Measurements from ENCODE around the gene ATXN10.
"Not testable (repeated sequence)": the region's sequence is repeated elsewhere in the genome, so short reads cannot be mapped to it uniquely, and the experiment has no call there.

Gene ATXN10

DNA sequence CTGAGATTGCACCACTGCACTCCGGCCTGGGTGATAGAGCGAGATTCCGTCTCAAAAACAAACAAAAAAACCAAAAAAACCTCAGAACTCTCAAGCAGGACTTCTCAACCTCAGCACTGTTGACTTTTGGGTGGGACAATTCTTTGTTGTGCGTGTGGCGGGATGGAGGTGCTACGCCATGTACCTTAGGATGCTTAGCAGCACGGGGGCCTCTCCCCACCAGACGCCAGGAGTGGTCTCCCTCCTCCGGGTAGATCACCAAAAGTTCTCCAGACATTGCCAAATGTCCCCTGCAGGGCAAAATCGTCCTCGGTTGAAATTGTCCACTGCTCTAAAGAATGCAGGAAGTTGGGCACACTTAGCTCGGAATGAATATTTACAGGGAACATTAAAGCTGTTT lies 26.9 kb upstream of the ATXN10 start:
- DNase-seq (ENCODE audit: low read depth in 2 of 2) = no peak

GRCh38 chr22:45645150-45645525 lies 26.5 kb upstream of the ATXN10 start:
- no peak for DNase-seq (ENCODE audit: low read depth in 2 of 2)

- DNase-seq (ENCODE audit: low read depth in 2 of 2) = peak; percentile 68 to 84
Observed at GRCh38 chr22:45645526-45646414, 25.9 kb upstream of the ATXN10 start.

- DNase-seq (ENCODE audit: low read depth in 2 of 2) = no peak
Observed at GRCh38 chr22:45647532-45648225, 24.0 kb upstream of the ATXN10 start.

DNA sequence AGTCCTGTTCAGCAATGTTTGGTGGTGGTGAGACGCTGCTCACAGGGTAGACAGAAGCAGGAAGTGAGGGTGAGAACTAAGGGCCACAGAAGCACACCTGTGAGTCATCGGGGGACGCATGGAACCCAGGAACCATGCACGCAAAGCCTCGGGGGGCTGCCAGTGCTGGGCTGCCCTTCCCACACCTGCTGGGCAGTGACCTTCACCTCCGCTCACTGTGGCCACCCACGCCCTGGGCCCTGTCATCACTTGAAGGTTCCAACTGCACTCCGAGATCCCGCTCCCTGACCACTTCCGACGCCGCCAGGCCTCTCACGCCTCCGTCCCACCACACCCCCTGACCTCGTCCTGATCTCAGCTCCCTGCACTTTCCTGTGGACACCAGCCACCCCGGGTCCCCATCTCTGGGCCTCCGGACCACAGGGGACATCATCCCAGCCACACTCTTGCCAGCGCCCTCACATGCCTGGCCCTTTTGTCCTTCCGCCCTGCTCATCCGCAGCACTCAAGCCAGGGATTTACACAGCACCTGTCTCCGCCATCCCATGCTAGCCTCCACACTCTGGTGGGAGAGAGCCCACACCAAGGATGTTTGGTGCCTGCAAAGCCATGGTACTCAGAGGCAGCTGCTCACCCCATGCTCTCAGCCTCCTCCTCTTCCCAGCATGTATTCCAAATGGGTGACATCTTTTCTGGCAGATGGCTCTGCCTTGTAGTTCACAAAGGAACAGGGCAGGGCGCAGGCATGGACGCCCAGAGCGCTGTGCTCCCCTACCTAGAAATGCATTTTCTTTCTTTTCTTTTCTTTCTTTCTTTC lies 23.1 kb upstream of the ATXN10 start:
- no peak for DNase-seq (ENCODE audit: low read depth in 2 of 2)

DNA sequence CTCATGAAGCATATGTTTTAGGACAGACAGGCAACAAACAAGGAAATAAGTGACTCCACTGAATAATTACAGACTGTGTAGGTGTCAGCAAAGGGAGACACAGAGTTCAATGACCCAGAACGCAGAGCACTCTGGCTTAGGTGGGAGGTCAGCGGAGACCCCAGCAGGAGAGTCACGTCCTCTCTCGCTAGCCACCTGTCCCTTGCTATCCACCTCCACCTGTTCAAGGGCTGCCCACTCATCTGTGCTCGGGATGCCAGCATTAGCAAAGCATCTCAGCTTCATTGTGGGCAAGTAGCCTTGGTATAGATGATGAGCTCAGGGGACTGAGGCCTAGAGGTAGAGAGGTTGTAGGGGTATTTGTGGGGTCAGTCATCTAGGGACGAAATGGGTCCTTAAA lies 21.8 kb upstream of the ATXN10 start:
- no peak for DNase-seq (ENCODE audit: low read depth in 2 of 2)

- no peak for DNase-seq (ENCODE audit: low read depth in 2 of 2)
Observed at GRCh38 chr22:45650721-45651120, 20.9 kb upstream of the ATXN10 start.

GRCh38 chr22:45651931-45652528 lies 19.6 kb upstream of the ATXN10 start:
- DNase-seq (ENCODE audit: low read depth in 2 of 2) = no peak

DNA sequence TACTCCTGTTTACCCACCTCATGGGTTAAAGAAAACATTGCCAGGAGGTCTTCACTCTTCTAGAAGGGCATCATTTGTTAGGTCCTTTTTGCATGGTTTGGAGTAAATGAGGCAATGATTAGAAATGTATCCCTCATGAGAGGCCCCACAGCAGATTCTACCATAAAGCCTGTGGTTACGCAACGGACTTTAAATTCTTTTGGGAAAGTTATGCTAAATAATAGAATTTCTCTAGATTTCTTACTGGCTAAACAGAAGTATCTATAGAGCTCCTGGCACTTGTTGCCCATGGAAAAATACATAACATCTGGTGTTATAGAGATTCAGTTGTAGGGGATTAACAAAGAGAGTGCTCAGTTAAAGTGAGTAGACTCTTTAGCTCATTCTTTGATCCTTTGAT lies 15.1 kb upstream of the ATXN10 start:
- no peak for DNase-seq (ENCODE audit: low read depth in 2 of 2)

DNA sequence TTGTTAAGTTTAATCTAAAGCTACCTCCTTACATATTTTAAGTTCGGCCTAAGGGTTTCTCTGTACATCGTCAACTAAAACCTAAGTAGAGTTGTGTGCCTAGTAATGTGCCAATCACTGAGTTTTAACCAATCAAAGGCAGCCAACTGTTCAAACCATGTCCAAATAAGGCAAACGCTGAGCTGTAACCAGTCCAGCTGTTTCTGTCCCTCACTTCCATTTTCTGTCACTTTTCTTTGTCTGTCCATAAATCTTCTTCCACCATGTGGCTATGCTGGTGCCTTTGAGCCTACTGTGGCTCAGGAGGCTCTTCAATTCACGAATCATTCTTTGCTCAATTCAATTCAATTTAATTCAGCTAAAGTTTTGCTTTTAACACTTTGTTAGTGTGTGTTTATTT lies 13.9 kb upstream of the ATXN10 start:
- DNase-seq (ENCODE audit: low read depth in 2 of 2) = no peak

GRCh38 chr22:45664136-45664646 lies 7.4 kb upstream of the ATXN10 start:
- DNase-seq (ENCODE audit: low read depth in 2 of 2) = no peak

DNA sequence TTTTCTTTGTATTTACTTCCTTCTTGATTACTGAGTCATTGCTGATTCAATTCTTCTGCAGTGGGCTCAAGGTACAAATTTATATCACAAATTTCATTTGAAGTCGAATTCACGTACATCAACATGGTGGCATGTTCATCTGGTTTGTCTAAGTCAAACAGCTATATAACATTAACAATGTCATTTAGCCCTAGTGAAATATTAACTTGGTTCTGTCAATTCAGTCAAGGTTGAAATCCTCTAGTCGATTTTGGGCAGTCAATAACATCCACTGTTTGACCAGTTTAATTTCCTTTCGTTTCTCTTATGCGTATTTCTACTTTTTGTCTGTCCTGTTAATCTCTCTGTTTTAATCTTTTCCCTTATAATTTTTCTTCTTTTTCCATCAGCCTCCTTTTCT lies 4.1 kb upstream of the ATXN10 start:
- DNase-seq (ENCODE audit: low read depth in 2 of 2) = no peak

GRCh38 chr22:45670363-45670762 lies 1.3 kb upstream of the ATXN10 start:
- DNase-seq (ENCODE audit: low read depth in 2 of 2) = not testable (repeated sequence)

- peak in 1 of 2 donors; percentile 3 for DNase-seq (ENCODE audit: low read depth in 2 of 2)
Observed at GRCh38 chr22:45670981-45671782, 452 bp upstream of the ATXN10 start.

GRCh38 chr22:45672564-45673481 lies 1.2 kb downstream of the ATXN10 start:
- no peak for DNase-seq (ENCODE audit: low read depth in 2 of 2)

GRCh38 chr22:45673482-45674175 lies 2.0 kb downstream of the ATXN10 start:
- DNase-seq (ENCODE audit: low read depth in 2 of 2) = no peak

GRCh38 chr22:45676024-45676423 lies 4.4 kb downstream of the ATXN10 start:
- DNase-seq (ENCODE audit: low read depth in 2 of 2) = no peak

DNA sequence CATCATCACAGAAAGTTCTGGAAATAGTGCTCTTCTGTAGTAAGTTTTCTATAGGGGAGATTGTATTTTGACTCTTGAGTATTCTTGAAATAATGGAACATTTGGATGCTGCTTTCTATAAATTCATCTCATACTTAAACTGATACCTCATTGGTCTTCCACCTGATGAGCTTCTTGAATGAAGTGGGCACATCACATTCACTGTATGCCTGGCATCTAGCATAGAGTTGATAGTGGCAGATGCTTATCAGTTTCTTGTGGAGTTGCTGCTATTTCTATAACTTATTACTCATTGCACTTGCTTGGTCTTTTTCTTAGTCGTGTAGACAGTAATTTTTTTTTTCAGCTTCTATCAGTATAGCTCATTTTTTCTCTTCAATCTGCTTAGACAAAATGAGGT lies 5.4 kb downstream of the ATXN10 start:
- no peak for DNase-seq (ENCODE audit: low read depth in 2 of 2)

Measured in stimulated activated CD4-positive, alpha-beta T cell treated with anti-CD3 and anti-CD28 coated beads, Interleukin-4, amount 100 ng/mL, for 48 hours (primary cell).